ENCODE measurements around the gene MYOM1.

DNA sequence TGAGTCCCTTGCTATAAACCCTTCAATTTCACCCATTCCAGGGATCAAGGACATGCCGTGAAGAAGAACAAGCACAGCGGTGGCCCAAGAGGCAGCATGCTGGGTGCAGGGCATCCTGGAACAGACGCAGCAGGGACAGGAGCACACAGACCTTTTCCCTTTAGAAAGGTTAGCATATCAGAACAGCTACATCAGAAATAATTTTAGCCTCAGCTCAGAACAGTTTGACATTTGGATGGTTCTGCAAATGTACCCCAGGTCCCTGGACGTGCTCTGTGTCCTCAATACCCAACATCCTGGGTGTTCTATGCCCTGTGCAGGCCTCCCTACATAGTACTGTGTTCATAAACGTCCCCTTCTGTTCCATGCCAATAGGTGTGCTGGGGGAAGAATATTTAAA lies 80.4 kb downstream of the MYOM1 start:
- TF ChIP-seq, protein P1, sequence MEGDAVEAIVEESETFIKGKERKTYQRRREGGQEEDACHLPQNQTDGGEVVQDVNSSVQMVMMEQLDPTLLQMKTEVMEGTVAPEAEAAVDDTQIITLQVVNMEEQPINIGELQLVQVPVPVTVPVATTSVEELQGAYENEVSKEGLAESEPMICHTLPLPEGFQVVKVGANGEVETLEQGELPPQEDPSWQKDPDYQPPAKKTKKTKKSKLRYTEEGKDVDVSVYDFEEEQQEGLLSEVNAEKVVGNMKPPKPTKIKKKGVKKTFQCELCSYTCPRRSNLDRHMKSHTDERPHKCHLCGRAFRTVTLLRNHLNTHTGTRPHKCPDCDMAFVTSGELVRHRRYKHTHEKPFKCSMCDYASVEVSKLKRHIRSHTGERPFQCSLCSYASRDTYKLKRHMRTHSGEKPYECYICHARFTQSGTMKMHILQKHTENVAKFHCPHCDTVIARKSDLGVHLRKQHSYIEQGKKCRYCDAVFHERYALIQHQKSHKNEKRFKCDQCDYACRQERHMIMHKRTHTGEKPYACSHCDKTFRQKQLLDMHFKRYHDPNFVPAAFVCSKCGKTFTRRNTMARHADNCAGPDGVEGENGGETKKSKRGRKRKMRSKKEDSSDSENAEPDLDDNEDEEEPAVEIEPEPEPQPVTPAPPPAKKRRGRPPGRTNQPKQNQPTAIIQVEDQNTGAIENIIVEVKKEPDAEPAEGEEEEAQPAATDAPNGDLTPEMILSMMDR (IDR thresholded peaks at IDR 0.05) = no peak
- no peak for TF ChIP-seq POLR2A (IDR thresholded peaks at IDR 0.05)

Data from thyroid gland (tissue), 4 donors.